Measurements from ENCODE around the gene ODF4. TPM values are rescaled to one million over a fixed set of nuclear protein-coding genes. Genes with fewer than 3 reads are reported as not detected.
A peak's percentile ranks its signal among the peaks of the same experiment; 100 is the strongest.
"Not testable (repeated sequence)": the region's sequence is repeated elsewhere in the genome, so short reads cannot be mapped to it uniquely, and the experiment has no call there.

The ODF4 gene
- total RNA-seq, 2 experiments from 2014 or later, result not detected

GRCh38 chr17:8360260-8360659 lies 20.6 kb downstream of the ODF4 start:
- Mint-ChIP-seq H3K4me1 (peaks cover 9% of the 10 kb centered on the region), H3K4me3 (no peak overlapping the region), H3K27me3 (no peaks in the 10 kb centered on the region), H3K36me3 (ENCODE audit: low read depth) (no peaks in the 10 kb centered on the region), H3K9me3 (no peaks in the 10 kb centered on the region), H3K27ac (no peak overlapping the region)
- ChIA-PET CTCF (interaction anchor here (0.8 to 1.1 kb wide), 4 partner anchors 8 to 51 kb away, joined by 3 to 4 read pairs (median 4); no protein-coding TSS in a partner anchor), POLR2A (interaction anchor here (0.5 kb wide), 1 partner anchor 206 kb away, joined by 3 read pairs; no protein-coding TSS in a partner anchor)
- DNase-seq, result no peak

DNA sequence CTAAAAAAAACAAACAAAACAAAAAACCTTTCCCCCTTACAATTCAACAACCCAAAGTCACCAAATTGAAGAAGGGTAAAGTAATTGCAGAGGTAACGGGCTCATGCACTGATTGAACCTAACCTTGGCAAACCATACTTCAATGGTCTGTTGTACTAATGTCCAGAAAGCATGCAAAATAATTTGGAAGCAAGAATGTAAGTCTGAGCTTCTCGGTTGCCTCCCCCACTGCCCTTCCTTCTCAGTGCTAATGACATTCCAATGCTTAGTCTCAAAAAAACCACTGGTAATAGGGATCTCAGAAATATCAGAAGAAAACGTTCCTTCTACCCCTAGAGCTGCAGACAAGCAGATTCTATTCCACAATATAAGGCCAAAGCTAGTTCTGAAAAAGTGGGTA lies 21.1 kb downstream of the ODF4 start:
- ChIA-PET CTCF (interaction anchor here (0.8 to 1.1 kb wide), 2 partner anchors 8 to 9 kb away, joined by 3 to 4 read pairs; no protein-coding TSS in a partner anchor), POLR2A (no interaction called here)
- no peaks in the 10 kb centered on the region for H3K9me3 Mint-ChIP-seq

DNA sequence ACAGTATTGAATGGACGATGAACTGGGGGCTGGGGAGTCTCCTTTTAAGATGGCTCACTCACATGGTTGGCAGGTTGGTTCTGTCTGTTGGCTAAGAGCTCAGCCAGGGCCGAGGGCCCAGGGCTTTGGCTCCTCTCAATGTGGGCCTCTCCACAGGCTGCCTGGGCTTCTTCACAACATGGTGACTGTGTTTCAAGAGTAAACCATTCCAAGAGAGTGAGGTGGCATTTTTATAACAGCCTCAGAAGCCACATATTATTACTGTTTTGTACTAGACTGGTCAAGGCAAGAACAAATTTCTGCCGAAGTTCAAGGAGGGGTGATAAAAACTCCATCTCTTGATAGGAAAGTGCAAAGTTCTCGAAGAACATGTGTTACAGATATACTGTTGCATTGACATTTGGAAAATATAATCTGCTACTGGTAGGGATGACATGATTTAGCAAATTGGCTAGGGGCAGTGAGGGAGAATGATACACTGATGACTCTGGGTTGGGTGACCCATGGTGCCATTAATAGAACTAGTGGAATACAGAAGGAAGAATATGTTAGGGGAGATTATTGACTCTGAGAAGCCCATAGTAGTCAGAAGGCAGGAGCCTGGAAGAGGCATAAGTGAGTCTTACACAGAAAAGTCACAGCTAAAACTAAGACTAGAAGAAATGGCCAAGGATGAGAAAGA lies 23.2 kb downstream of the ODF4 start:
- POLR2A ChIA-PET, result no interaction called here
- H3K9me3 Mint-ChIP-seq, result no peaks in the 10 kb centered on the region
- CTCF ChIA-PET, result interaction anchor here (1.3 kb wide), 1 partner anchor 20 kb away, joined by 3 read pairs; no protein-coding TSS in a partner anchor
- DNase-seq, result no peak
- no peak overlapping the region for H3K4me3 Mint-ChIP-seq
- H3K27ac Mint-ChIP-seq, result no peak overlapping the region
- H3K4me1 Mint-ChIP-seq, result peaks cover 9% of the 10 kb centered on the region
- no peaks in the 10 kb centered on the region for H3K27me3 Mint-ChIP-seq
- no peaks in the 10 kb centered on the region for H3K36me3 Mint-ChIP-seq (ENCODE audit: low read depth)

More for the DNA sequence above, 21.1 kb downstream of the ODF4 start:
- Mint-ChIP-seq H3K27ac (no peak overlapping the region), H3K36me3 (ENCODE audit: low read depth) (no peaks in the 10 kb centered on the region), H3K27me3 (no peaks in the 10 kb centered on the region), H3K4me1 (peaks cover 9% of the 10 kb centered on the region), H3K4me3 (no peak overlapping the region)
- DNase-seq, result no peak

GRCh38 chr17:8365143-8365542 lies 25.5 kb downstream of the ODF4 start:
- POLR2A ChIA-PET, result no interaction called here
- H3K4me1 Mint-ChIP-seq, result peaks cover 9% of the 10 kb centered on the region
- peaks cover 13% of the 10 kb centered on the region for H3K36me3 Mint-ChIP-seq (ENCODE audit: low read depth)
- no peak for DNase-seq
- no peak overlapping the region for H3K4me3 Mint-ChIP-seq
- CTCF ChIA-PET, result no interaction called here
- H3K27ac Mint-ChIP-seq, result no peak overlapping the region
- no peaks in the 10 kb centered on the region for H3K9me3 Mint-ChIP-seq
- no peaks in the 10 kb centered on the region for H3K27me3 Mint-ChIP-seq

- DNase-seq, result no peak
- Mint-ChIP-seq H3K4me1 (peaks cover 5% of the 10 kb centered on the region), H3K9me3 (no peaks in the 10 kb centered on the region), H3K27me3 (no peaks in the 10 kb centered on the region), H3K4me3 (no peak overlapping the region), H3K27ac (no peak overlapping the region), H3K36me3 (ENCODE audit: low read depth) (peaks cover 15% of the 10 kb centered on the region)
- ChIA-PET POLR2A (no interaction called here), CTCF (no interaction called here)
These were observed 26.6 kb downstream of the ODF4 start for GRCh38 chr17:8366231-8366630.

- Mint-ChIP-seq H3K4me1 (peaks cover 4% of the 10 kb centered on the region), H3K27ac (no peak overlapping the region), H3K27me3 (no peaks in the 10 kb centered on the region), H3K4me3 (no peak overlapping the region), H3K9me3 (no peaks in the 10 kb centered on the region), H3K36me3 (ENCODE audit: low read depth) (peaks cover 15% of the 10 kb centered on the region)
- no peak for DNase-seq
- CTCF ChIA-PET, result interaction anchor here (1.1 kb wide), 1 partner anchor 8 kb away, joined by 3 read pairs; no protein-coding TSS in a partner anchor
- POLR2A ChIA-PET, result no interaction called here
These were observed 28.6 kb downstream of the ODF4 start for GRCh38 chr17:8368193-8368592.

DNA sequence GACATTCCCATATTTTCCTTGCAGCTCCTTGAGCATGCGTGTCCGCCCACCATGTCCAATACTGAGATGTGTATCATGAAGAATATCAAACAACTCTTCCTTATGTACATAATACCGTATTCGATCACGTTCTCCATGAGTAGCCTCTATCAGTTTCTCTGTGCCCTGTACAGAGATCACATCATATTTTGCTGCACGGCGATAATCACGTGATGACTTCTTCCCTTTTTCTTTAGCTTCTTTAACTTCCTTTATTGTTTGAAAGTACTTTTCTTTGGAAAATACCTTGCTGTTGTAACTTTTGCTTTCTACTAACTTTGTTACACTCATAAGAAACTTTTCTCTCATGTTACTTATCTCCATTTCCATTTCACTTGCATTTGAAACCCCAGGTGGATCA lies 30.3 kb downstream of the ODF4 start:
- no peaks in the 10 kb centered on the region for H3K9me3 Mint-ChIP-seq
- CTCF ChIA-PET, result interaction anchor here (0.9 to 3.5 kb wide), 3 partner anchors 9 to 99 kb away, joined by 3 to 11 read pairs (median 4); no protein-coding TSS in a partner anchor
- no peaks in the 10 kb centered on the region for H3K27me3 Mint-ChIP-seq
- H3K27ac Mint-ChIP-seq, result no peak overlapping the region
- H3K4me3 Mint-ChIP-seq, result no peak overlapping the region
- POLR2A ChIA-PET, result no interaction called here
- peaks cover 15% of the 10 kb centered on the region for H3K36me3 Mint-ChIP-seq (ENCODE audit: low read depth)
- peaks cover 6% of the 10 kb centered on the region for H3K4me1 Mint-ChIP-seq
- no peak for DNase-seq

- Mint-ChIP-seq H3K36me3 (ENCODE audit: low read depth) (peaks cover 26% of the 10 kb centered on the region), H3K27me3 (no peaks in the 10 kb centered on the region), H3K9me3 (no peaks in the 10 kb centered on the region), H3K4me1 (peaks cover 19% of the 10 kb centered on the region), H3K4me3 (no peak overlapping the region), H3K27ac (no peak overlapping the region)
- POLR2A ChIA-PET, result no interaction called here
- CTCF ChIA-PET, result interaction anchor here (3.5 kb wide), 1 partner anchor 12 kb away, joined by 11 read pairs; no protein-coding TSS in a partner anchor
- no peak for DNase-seq
These were observed 32.1 kb downstream of the ODF4 start for GRCh38 chr17:8371786-8372185.

DNA sequence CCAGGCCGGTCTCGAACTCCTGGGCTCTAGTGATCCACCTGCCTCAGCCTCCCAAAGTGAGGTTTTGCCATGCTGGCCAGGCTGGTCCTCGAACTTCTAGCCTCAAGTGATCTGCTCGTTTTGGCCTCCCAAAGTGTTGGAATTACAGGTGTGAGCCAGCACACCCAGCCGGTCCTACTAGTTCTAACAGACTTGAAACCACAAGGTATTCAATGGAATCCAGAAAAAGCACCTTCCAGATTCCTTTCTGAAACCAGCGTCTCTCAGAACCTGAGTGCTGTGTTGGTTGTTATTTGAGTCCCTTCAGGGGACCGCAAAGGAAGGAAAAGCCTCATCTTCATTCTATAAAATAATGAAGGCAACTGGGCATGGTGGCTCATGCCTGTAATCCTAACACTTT lies 32.8 kb downstream of the ODF4 start:
- peaks cover 32% of the 10 kb centered on the region for H3K36me3 Mint-ChIP-seq (ENCODE audit: low read depth)
- no peak for DNase-seq
- POLR2A ChIA-PET, result no interaction called here

DNA sequence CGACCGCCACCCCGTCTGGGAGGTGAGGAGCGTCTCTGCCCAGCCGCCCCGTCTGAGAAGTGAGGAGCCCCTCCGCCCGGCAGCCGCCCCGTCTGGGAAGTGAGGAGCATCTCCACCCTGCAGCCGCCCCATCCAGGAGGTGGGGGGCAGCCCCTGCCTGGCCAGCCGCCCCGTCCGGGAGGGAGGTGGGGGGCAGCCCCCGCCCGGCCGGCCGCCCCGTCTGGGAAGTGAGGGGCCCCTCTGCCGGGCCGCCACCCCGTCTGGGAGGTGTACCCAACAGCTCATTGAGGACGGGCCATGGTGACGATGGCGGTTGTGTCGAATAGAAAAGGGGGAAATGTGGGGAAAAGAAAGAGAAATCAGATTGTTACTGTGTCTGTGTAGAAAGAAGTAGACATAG lies 34.2 kb downstream of the ODF4 start:
- not testable (repeated sequence) for H3K27ac Mint-ChIP-seq, H3K27me3 Mint-ChIP-seq
- H3K4me1 Mint-ChIP-seq, result peaks cover 38% of the 10 kb centered on the region

More for the DNA sequence above, 32.8 kb downstream of the ODF4 start:
- Mint-ChIP-seq H3K9me3 (no peaks in the 10 kb centered on the region), H3K27me3 (no peaks in the 10 kb centered on the region), H3K4me3 (no peak overlapping the region), H3K4me1 (peaks cover 25% of the 10 kb centered on the region), H3K27ac (no peak overlapping the region)
- CTCF ChIA-PET, result no interaction called here

GRCh38 chr17:8375738-8376259 lies 36.2 kb downstream of the ODF4 start:
- no peaks in the 10 kb centered on the region for H3K9me3 Mint-ChIP-seq
- no peaks in the 10 kb centered on the region for H3K27me3 Mint-ChIP-seq
- H3K4me1 Mint-ChIP-seq, result peaks cover 52% of the 10 kb centered on the region
- peak overlapping the region; percentile 86 for H3K27ac Mint-ChIP-seq
- H3K4me3 Mint-ChIP-seq, result peak overlapping the region; percentile 77
- H3K36me3 Mint-ChIP-seq (ENCODE audit: low read depth), result peaks cover 43% of the 10 kb centered on the region
- CTCF ChIA-PET, result interaction anchor here (0.8 to 1.6 kb wide), 4 partner anchors 8 to 68 kb away, joined by 3 to 6 read pairs (median 5); no protein-coding TSS in a partner anchor
- DNase-seq, result no peak
- POLR2A ChIA-PET, result no interaction called here

More for the DNA sequence above, 34.2 kb downstream of the ODF4 start:
- DNase-seq, POLR2A ChIA-PET, H3K9me3 Mint-ChIP-seq, CTCF ChIA-PET, H3K4me3 Mint-ChIP-seq: not testable (repeated sequence)
- peaks cover 39% of the 10 kb centered on the region for H3K36me3 Mint-ChIP-seq (ENCODE audit: low read depth)

- H3K36me3 Mint-ChIP-seq (ENCODE audit: low read depth), result peaks cover 49% of the 10 kb centered on the region
These were observed 36.8 kb downstream of the ODF4 start, which contains the start of gene KRABD2 for GRCh38 chr17:8376271-8377067. KRABD2 (minus strand) TSS chr17:8376704.

More at GRCh38 chr17:8376271-8377067, 36.8 kb downstream of the ODF4 start, which contains the start of gene KRABD2:
- Mint-ChIP-seq H3K9me3 (no peaks in the 10 kb centered on the region), H3K4me1 (peaks cover 59% of the 10 kb centered on the region), H3K4me3 (peak within 1 kb of the TSS; percentile 77), H3K27me3 (no peaks in the 10 kb centered on the region), H3K27ac (peak within 1 kb of the TSS; percentile 86)
- POLR2A ChIA-PET, result interaction anchor here (0.8 kb wide), 1 partner anchor 16 kb away, joined by 3 read pairs; no protein-coding TSS in a partner anchor
- peak; percentile 91 for DNase-seq
- CTCF ChIA-PET, result interaction anchor here (0.6 to 1.6 kb wide), 8 partner anchors 10 to 449 kb away, joined by 3 to 6 read pairs (median 4); no protein-coding TSS in a partner anchor

All from activated CD4-positive, alpha-beta T cell treated with anti-CD3 and anti-CD28 coated beads, Interleukin-2, amount 10 ng/mL, durations not matched to agents 7 days and 5 days (primary cell).